ENCODE results near the gene FAM168A.

The FAM168A gene

DNA sequence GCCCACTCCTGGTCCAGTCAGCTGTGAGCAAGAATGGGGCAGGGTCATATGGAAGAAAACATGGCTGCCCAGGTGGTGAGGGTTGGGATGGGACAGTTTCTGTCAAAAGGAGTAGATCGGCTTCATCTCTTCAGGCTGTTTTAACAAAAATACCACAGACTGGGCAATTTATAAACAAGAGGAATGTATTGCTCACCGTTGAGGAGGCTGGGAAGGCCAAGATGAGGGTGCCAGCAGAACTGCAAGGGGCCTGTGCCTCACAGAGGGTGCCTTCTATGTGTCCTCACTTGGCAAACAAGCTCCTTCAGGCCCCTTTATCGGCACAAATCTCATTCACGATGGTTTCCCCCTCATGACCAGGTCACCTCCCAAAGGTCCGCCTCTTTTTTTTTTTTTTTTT lies 239.8 kb downstream of the FAM168A start:
- no peak overlapping the region for H3K4me3 ChIP-seq (ENCODE audit: low read depth, low read length)
- TF ChIP-seq, protein P1, sequence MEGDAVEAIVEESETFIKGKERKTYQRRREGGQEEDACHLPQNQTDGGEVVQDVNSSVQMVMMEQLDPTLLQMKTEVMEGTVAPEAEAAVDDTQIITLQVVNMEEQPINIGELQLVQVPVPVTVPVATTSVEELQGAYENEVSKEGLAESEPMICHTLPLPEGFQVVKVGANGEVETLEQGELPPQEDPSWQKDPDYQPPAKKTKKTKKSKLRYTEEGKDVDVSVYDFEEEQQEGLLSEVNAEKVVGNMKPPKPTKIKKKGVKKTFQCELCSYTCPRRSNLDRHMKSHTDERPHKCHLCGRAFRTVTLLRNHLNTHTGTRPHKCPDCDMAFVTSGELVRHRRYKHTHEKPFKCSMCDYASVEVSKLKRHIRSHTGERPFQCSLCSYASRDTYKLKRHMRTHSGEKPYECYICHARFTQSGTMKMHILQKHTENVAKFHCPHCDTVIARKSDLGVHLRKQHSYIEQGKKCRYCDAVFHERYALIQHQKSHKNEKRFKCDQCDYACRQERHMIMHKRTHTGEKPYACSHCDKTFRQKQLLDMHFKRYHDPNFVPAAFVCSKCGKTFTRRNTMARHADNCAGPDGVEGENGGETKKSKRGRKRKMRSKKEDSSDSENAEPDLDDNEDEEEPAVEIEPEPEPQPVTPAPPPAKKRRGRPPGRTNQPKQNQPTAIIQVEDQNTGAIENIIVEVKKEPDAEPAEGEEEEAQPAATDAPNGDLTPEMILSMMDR (IDR thresholded peaks at IDR 0.05; ENCODE audit: low read depth, low read length, missing control alignments), result no peak
- DNase-seq (ENCODE audit: low read depth), result no peak

DNA sequence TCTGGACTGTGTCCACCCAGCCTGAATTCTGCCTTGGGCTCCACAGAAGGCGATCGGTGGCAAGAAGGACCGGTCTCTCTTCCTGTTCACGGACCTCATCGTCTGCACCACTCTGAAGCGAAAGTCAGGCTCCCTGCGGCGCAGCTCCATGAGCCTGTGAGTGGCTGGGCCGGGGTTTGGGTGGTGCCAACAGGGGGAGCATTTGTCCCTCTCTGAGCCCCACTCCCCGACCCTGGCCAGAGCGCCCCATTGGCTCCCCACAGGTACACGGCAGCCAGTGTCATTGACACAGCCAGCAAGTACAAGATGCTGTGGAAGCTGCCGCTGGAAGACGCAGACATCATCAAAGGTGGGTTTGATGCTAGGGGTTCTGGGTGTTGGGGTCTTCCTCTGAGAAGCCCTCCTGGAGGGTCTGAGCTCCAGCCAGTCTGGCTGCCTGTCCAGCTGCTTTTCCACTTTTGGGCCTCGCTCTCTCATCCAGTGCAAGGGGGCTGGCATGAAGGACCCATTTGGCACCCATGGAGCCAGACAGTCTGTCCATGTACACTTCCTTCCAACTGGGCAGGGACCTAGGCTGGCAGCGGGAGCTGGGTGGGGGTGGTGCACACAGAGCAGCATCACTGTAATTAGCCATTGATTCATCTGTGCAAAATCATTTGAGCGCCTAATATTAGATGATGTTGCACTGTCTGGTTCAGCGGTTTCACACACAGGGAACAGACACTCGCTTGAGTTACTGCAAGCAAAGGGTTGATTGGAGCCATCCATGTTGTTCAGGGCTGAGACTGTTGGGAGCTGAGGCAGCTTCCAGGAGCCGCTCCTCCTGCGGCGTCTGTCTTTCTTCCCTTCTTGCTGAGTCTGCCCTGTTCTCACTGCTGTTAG lies 240.7 kb downstream of the FAM168A start:
- no peak for DNase-seq (ENCODE audit: low read depth)
- TF ChIP-seq, protein P1 (IDR thresholded peaks at IDR 0.05; ENCODE audit: low read depth, low read length, missing control alignments), result no peak

DNA sequence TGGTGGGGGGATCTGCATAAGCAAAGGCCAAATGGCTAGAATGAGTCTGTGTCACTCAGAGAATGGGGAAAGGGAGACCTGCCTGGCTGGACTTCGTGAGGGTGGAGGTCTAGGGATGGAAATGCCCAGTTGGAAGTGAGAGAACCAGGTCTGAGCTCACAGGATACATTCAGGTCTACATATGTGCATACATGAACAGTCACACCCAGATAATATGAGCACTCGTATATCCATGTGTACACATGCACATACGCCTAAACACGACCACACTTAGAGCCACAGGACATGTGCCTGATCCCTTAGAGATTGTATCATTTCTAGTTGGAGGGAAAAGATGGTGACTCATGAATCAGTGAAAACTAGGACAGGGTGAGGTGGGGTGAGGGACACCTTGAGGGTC lies 242.8 kb downstream of the FAM168A start:
- no peak for DNase-seq (ENCODE audit: low read depth)
- TF ChIP-seq, protein P1 (IDR thresholded peaks at IDR 0.05; ENCODE audit: low read depth, low read length, missing control alignments), result no peak
- no peak overlapping the region for H3K4me3 ChIP-seq (ENCODE audit: low read depth, low read length)

More for the DNA sequence above, 240.7 kb downstream of the FAM168A start:
- no peak overlapping the region for H3K4me3 ChIP-seq (ENCODE audit: low read depth, low read length)

DNA sequence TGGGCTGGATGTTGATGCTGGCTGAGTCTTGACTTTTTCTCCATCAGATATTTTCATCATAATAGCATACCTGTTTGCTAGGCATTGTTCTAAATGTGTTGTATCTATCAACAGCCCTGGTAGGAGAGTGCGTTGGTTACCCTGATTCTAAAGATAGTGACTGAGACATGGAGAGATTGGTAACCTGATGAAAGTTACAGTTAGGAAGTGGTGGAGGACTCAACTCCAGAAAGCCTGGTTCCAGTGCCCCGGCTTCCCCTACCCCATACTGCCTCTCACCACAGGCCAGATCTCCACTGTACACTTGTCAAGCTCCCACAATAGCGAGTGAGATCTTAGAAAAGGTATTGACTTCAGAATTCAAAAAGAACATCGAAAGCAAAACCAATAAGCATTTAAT lies 244.5 kb downstream of the FAM168A start:
- no peak overlapping the region for H3K4me3 ChIP-seq (ENCODE audit: low read depth, low read length)
- no peak for DNase-seq (ENCODE audit: low read depth)
- TF ChIP-seq, protein P1 (IDR thresholded peaks at IDR 0.05; ENCODE audit: low read depth, low read length, missing control alignments), result no peak

DNA sequence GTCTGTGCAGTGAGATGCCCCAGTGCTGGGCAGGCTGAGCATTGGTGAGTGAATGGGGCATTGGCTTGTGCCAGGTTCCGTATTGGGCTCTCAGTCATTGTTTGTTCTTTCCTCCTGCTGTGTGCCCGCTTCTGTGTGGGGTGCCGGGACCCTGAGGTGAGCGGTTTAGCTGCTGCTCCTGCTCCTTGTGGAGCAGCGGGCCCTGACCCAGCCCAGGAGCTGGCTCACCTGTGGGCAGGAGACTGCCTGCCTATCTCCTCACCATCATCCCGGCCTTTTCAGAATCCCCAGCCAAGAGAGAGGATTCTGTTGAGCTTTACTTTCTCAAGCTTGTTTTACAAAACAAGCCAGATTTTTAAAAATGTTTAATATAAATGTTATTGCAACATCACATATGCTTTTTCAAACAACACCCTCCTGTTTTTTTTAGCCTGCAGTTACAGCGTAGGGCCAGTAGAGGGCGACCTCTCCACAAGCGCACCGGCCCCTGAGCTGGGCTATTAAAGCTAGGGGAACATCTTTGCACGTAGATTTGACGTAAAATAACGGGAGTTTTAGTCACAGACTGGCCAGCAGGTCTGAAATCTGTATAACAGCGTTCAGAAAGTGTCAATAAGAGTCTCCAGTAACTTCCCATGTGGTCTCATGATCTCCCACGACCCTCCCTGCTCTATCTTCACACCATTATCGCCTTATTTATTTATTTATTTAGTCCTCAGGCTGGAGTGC lies 246.8 kb downstream of the FAM168A start:
- TF ChIP-seq, protein P1 (IDR thresholded peaks at IDR 0.05; ENCODE audit: low read depth, low read length, missing control alignments), result peak; percentile 89
- H3K4me3 ChIP-seq (ENCODE audit: low read depth, low read length), result no peak overlapping the region
- DNase-seq (ENCODE audit: low read depth), result peak; percentile 25

Data from GM12864 (cell line).